Heart right ventricle (tissue), 16 donors: ENCODE results near the gene RMI2. TPM values are rescaled to one million over a fixed set of nuclear protein-coding genes. Genes with fewer than 3 reads are reported as not detected.

Experiments
- ATAC-seq, 8 donors: fragments of 200-7000 bp; cut with Tn5 transposase; one replicate each; pipeline ENCODE4 v1.9.1; 2020; ENCODE audit warnings: mild to moderate bottlenecking in 8 of 8, moderate library complexity in 8 of 8, moderate number of reproducible peaks in 1 of 8
- DNase-seq, 2 donors: peaks; one replicate each; pipeline ENCODE4 v3.0.0-alpha.2; 2020
- H3K27ac ChIP-seq, 10 donors: fragments of 200-600 bp; sonication (generic) in 2 of 10; one replicate each; pipeline versions ENCODE4 v1.5.0 to v1.8.0; 2020 to 2022; ENCODE audit warnings: mild to moderate bottlenecking in 3 of 10
- H3K27me3 ChIP-seq, 7 donors: fragments of 200-600 bp; one replicate each; pipeline ENCODE4 v1.8.0; 2021 to 2022; ENCODE audit warnings: mild to moderate bottlenecking in 2 of 7
- H3K36me3 ChIP-seq, 9 donors: fragments of 200-600 bp; sonication (generic) in 1 of 9; one replicate each; pipeline versions ENCODE4 v1.5.0 to v1.8.0; 2020 to 2022; ENCODE audit warnings: mild to moderate bottlenecking in 2 of 9
- H3K4me1 ChIP-seq, 9 donors: fragments of 200-600 bp; sonication (generic) in 1 of 9; one replicate each; pipeline versions ENCODE4 v1.5.0 to v1.8.0; 2020 to 2022; ENCODE audit warnings: mild to moderate bottlenecking in 4 of 9
- H3K4me3 ChIP-seq, 10 donors: fragments of 200-600 bp; sonication (generic) in 2 of 10; one replicate each; pipeline versions ENCODE4 v1.5.0 to v1.8.0; 2020 to 2022; ENCODE audit warnings: mild to moderate bottlenecking in 7 of 10, moderate library complexity in 2 of 10
- H3K9me3 ChIP-seq, 11 donors: fragments of 200-600 bp in 10 of 11; sonication (generic) in 2 of 11; one replicate each; pipeline versions ENCODE4 v1.5.0 to v1.8.0; 2013 to 2022; ENCODE audit warnings: mild to moderate bottlenecking in 2 of 11, control low read depth in 1 of 11, moderate library complexity in 1 of 11
- CTCF ChIP-seq, 9 donors: fragments of 200-600 bp; sonication (generic) in 2 of 9; IDR thresholded peaks; one replicate each; pipeline versions ENCODE4 v1.5.0 to v1.8.0; 2021 to 2022; ENCODE audit warnings: antibody characterized with exemption in 9 of 9, mild to moderate bottlenecking in 5 of 9, moderate library complexity in 1 of 9
- WGBS, 2 donors: extraction: QIAGEN DNeasy Blood & Tissue Kit; methylation state at CpG; one replicate each; pipeline ENCODE4 v1.1.7; 2013; ENCODE audit warnings: inconsistent platforms in 1 of 2; 5-methylcytosine and 5-hydroxymethylcytosine counted together
- intact Hi-C, 10 donors: fragments of 100-400 bp; cut with DNase I; formaldehyde crosslinking; loops; one replicate each; pipeline versions ENCODE4 v1.11.1 to v1.14.2; 2022
- polyA plus RNA-seq, 2 donors: library from polyadenylated mRNA; stranded (reverse); fragments of 200-250 nt; gene quantifications; one replicate each; pipeline ENCODE4 v1.2.3, GENCODE V29; 2013
- total RNA-seq, 10 donors: library from RNA; stranded (reverse); fragmentation: NEBNext Ultra II Directional in 3 of 10; extraction: Animal tissue kit (Norgen Biotek cat#: 25700) in 3 of 10; gene quantifications; one replicate each; pipeline versions ENCODE4 v1.2.1 to v1.2.4, GENCODE V29; 2021 to 2023
- donor health status: Arrhythmogenic right ventricular cardiomyopathy.
- donor health status: ischemic (EF 13 %, LVEDD 7.1; RV severe dilation, severe dysfunction).
- donor health status: healthy with polysubstance abuse.
- donor health status: DM: no; HTN: yes; CAD: no.
- donor health status: DM: no; HTN: no; CAD: no.
- donor health status: ischemic (EF 25% LVEDD 6.9; RV normal size, moderate dysfunction).
- donor health status: ischemic (EF 25% LVEDD 5.7; RV mildly dilated, moderate dysfunction).
- donor health status: healthy.
- donor health status: DM: yes; HTN: yes; CAD: no.
- donor health status: Ischemic cardiomyopathy.
- donor health status: ischemic (EF 35%, LVEDD 5.7; RV mildly dilated, moderate dysfunction).
- donor health status: nonischemic (EF 11% LVEDD 7.7; RV severe dilation, severe dysfunction).
- donor health status: DM: yes; HTN: yes; CAD: no.
- donor health status: PGD.
- donor health status: ischemic (EF 29% LVEDD 5.4; RV normal size, mild dysfunction).
- donor health status: nonischemic (EF 23%, LVEDD 6.1; RV moderate dilation, normal function).

RMI2 gene
- total and polyA plus RNA-seq, 12 donors: 0.22 to 3.8 (median 1.1) TPM

GRCh38 chr16:11350921-11351335 lies 5.7 kb downstream of the RMI2 start:
- WGBS, 2 donors: 57 to 59% methylated on average over 8 of the region's 8 CpGs
- ATAC-seq (no peak), DNase-seq (no peak)
- H3K4me1 ChIP-seq: peaks cover 0 to 60% (median 19%) of the 10 kb centered on the region in 9 donors
- no peaks in the 10 kb centered on the region for H3K27me3 ChIP-seq
- no peak overlapping the region for H3K4me3 ChIP-seq
- H3K36me3 ChIP-seq: no peaks in the 10 kb centered on the region
- intact Hi-C loops: loop anchor here in 4 of 10 donors (2.0 to 10.0 kb wide), 5 partner anchors 86 to 386 kb away; partner anchors contain the start of genes SOCS1 (in 1 of the 4) and TNP2 (in 1 of the 4)
- H3K9me3 ChIP-seq: no peaks in the 10 kb centered on the region
- no peak for TF ChIP-seq CTCF (IDR thresholded peaks at IDR 0.05)
- peak overlapping the region in 4 of 10 donors; percentile 10 to 74 (median 36) for H3K27ac ChIP-seq

GRCh38 chr16:11353158-11353557 lies 7.9 kb downstream of the RMI2 start:
- TF ChIP-seq CTCF (IDR thresholded peaks at IDR 0.05): no peak
- ATAC-seq (no peak), DNase-seq (no peak)
- H3K4me3 ChIP-seq: no peak overlapping the region
- peaks cover 0 to 14% (median 0%) of the 10 kb centered on the region in 7 donors for H3K27me3 ChIP-seq
- H3K36me3 ChIP-seq: no peaks in the 10 kb centered on the region
- no peaks in the 10 kb centered on the region for H3K9me3 ChIP-seq
- no peak overlapping the region for H3K27ac ChIP-seq
- WGBS, 2 donors: 61 to 62% methylated on average over 4 of the region's 4 CpGs
- peaks cover 5 to 72% (median 37%) of the 10 kb centered on the region in 9 donors for H3K4me1 ChIP-seq
- intact Hi-C loops: loop anchor here in 4 of 10 donors (5.0 to 10.0 kb wide), 4 partner anchors 88 to 388 kb away; partner anchors contain the start of gene TNP2 (in 1 of the 4)

- no peak for ATAC-seq
- no peak overlapping the region for H3K4me3 ChIP-seq
- peaks cover 0 to 26% (median 0%) of the 10 kb centered on the region in 7 donors for H3K27me3 ChIP-seq
- H3K9me3 ChIP-seq: no peaks in the 10 kb centered on the region
- TF ChIP-seq CTCF (IDR thresholded peaks at IDR 0.05): no peak
- intact Hi-C loops: loop anchor here in 4 of 10 donors (5.0 to 10.0 kb wide), 4 partner anchors 90 to 390 kb away; partner anchors contain the start of gene TNP2 (in 1 of the 4)
- no peak for DNase-seq
- H3K36me3 ChIP-seq: no peaks in the 10 kb centered on the region
- H3K27ac ChIP-seq: peak overlapping the region in 1 of 10 donors; percentile 76
- H3K4me1 ChIP-seq: peaks cover 5 to 73% (median 42%) of the 10 kb centered on the region in 9 donors
- WGBS, 2 donors: 93 to 94% methylated on average over 5 of the region's 5 CpGs
Measured at GRCh38 chr16:11354407-11354732, 9.1 kb downstream of the RMI2 start.

- Histone ChIP-seq H3K27ac (peak overlapping the region in 2 of 10 donors; percentile 24 to 76), H3K36me3 (no peaks in the 10 kb centered on the region), H3K27me3 (peaks cover 0 to 32% (median 0%) of the 10 kb centered on the region in 7 donors), H3K9me3 (no peaks in the 10 kb centered on the region), H3K4me3 (no peak overlapping the region), H3K4me1 (peaks cover 5 to 70% (median 37%) of the 10 kb centered on the region in 9 donors)
- DNase-seq: no peak
- no peak for TF ChIP-seq CTCF (IDR thresholded peaks at IDR 0.05)
- no peak for ATAC-seq
- 71 to 79% methylated on average over 11 of the region's 11 CpGs for WGBS, 2 donors
- intact Hi-C loops: loop anchor here in 9 of 10 donors (5.0 to 10.0 kb wide), 8 partner anchors 90 to 393 kb away; partner anchors contain the start of genes SOCS1 (in 3 of the 9) and TNP2 (in 1 of the 9)
Measured at GRCh38 chr16:11354733-11355574, 9.7 kb downstream of the RMI2 start.
